ENCODE results near the gene SLC35F1.

The SLC35F1 gene

GRCh38 chr6:118350881-118351430, 443.9 kb downstream of the SLC35F1 start:
- H4K8ac ChIP-seq (ENCODE audit: low read depth, low read length): no peak overlapping the region
- H3K79me1 ChIP-seq (ENCODE audit: low read depth, low read length): no peaks in the 10 kb centered on the region
- H2AFZ ChIP-seq (ENCODE audit: low read length): no peak overlapping the region
- H3K4me1 ChIP-seq (ENCODE audit: control insufficient read depth in 2 of 2, insufficient read depth in 1 of 2, low read depth in 1 of 2, low read length in 2 of 2): no peaks in the 10 kb centered on the region
- no peak overlapping the region for H2AK5ac ChIP-seq (ENCODE audit: low read depth, low read length)
- H3K23ac ChIP-seq (ENCODE audit: low read depth, low read length, poor library complexity): no peak overlapping the region
- no peak overlapping the region for H3K4me3 ChIP-seq (ENCODE audit: low read length in 2 of 2)
- H2BK15ac ChIP-seq (ENCODE audit: low read length): no peak overlapping the region
- no peak overlapping the region for H3K18ac ChIP-seq (ENCODE audit: low read length)
- no peak overlapping the region for H2BK12ac ChIP-seq (ENCODE audit: low read length)
- no peak overlapping the region for H3K14ac ChIP-seq (ENCODE audit: low read length)
- H3K36me3 ChIP-seq (replicated peaks in 1 of 2; ENCODE audit: control insufficient read depth in 2 of 2, insufficient read depth in 2 of 2, low read length in 2 of 2): no peaks in the 10 kb centered on the region
- no peak overlapping the region for H3K4me2 ChIP-seq (ENCODE audit: insufficient read depth, low read length, poor library complexity, severe bottlenecking)
- no peak for DNase-seq (ENCODE audit: low spot score)
- WGBS, 2 donors (ENCODE audit: extremely low coverage in 2 of 2, insufficient read length in 2 of 2, insufficient replicate concordance in 1 of 2): no CpG with 5 or more reads among the region's 5 CpGs
- H4K91ac ChIP-seq (ENCODE audit: low read depth, low read length, poor library complexity): no peak overlapping the region
- no peak overlapping the region for H2BK120ac ChIP-seq (ENCODE audit: low read depth, low read length)
- H3K9me3 ChIP-seq (replicated peaks in 1 of 2; ENCODE audit: control insufficient read depth in 2 of 2, insufficient read depth in 1 of 2, low read depth in 1 of 2, low read length in 2 of 2): no peaks in the 10 kb centered on the region
- H3K4ac ChIP-seq (ENCODE audit: low read length): no peak overlapping the region
- no peaks in the 10 kb centered on the region for H3K27me3 ChIP-seq (ENCODE audit: control insufficient read depth in 3 of 3, insufficient read depth in 3 of 3, low read depth in 1 of 3, low read length in 3 of 3)
- H3K9ac ChIP-seq (ENCODE audit: low read depth, low read length, poor library complexity): no peak overlapping the region
- no peak overlapping the region for H3K27ac ChIP-seq (replicated peaks; ENCODE audit: low read length)
- H2BK5ac ChIP-seq (ENCODE audit: low read length): no peak overlapping the region

GRCh38 chr6:118353564-118353963, 446.5 kb downstream of the SLC35F1 start:
- H3K23ac ChIP-seq (ENCODE audit: low read depth, low read length, poor library complexity): no peak overlapping the region
- no peak overlapping the region for H4K8ac ChIP-seq (ENCODE audit: low read depth, low read length)
- DNase-seq (ENCODE audit: low spot score): no peak
- no peak overlapping the region for H3K4ac ChIP-seq (ENCODE audit: low read length)
- no peak overlapping the region for H4K91ac ChIP-seq (ENCODE audit: low read depth, low read length, poor library complexity)
- H2BK5ac ChIP-seq (ENCODE audit: low read length): no peak overlapping the region
- H3K9me3 ChIP-seq (replicated peaks in 1 of 2; ENCODE audit: control insufficient read depth in 2 of 2, insufficient read depth in 1 of 2, low read depth in 1 of 2, low read length in 2 of 2): no peaks in the 10 kb centered on the region
- H3K14ac ChIP-seq (ENCODE audit: low read length): no peak overlapping the region
- H2BK12ac ChIP-seq (ENCODE audit: low read length): no peak overlapping the region
- no peaks in the 10 kb centered on the region for H3K79me1 ChIP-seq (ENCODE audit: low read depth, low read length)
- H3K4me2 ChIP-seq (ENCODE audit: insufficient read depth, low read length, poor library complexity, severe bottlenecking): no peak overlapping the region
- no peak overlapping the region for H2BK120ac ChIP-seq (ENCODE audit: low read depth, low read length)
- no peak overlapping the region for H3K9ac ChIP-seq (ENCODE audit: low read depth, low read length, poor library complexity)
- H2BK15ac ChIP-seq (ENCODE audit: low read length): no peak overlapping the region
- WGBS, 2 donors (ENCODE audit: extremely low coverage in 2 of 2, insufficient read length in 2 of 2, insufficient replicate concordance in 1 of 2): no CpG with 5 or more reads among the region's 2 CpGs
- H2AK5ac ChIP-seq (ENCODE audit: low read depth, low read length): no peak overlapping the region
- H3K27ac ChIP-seq (replicated peaks; ENCODE audit: low read length): no peak overlapping the region
- H3K36me3 ChIP-seq (replicated peaks in 1 of 2; ENCODE audit: control insufficient read depth in 2 of 2, insufficient read depth in 2 of 2, low read length in 2 of 2): no peaks in the 10 kb centered on the region
- no peak overlapping the region for H3K18ac ChIP-seq (ENCODE audit: low read length)
- H3K4me1 ChIP-seq (ENCODE audit: control insufficient read depth in 2 of 2, insufficient read depth in 1 of 2, low read depth in 1 of 2, low read length in 2 of 2): no peaks in the 10 kb centered on the region
- H3K4me3 ChIP-seq (ENCODE audit: low read length in 2 of 2): no peak overlapping the region
- no peak overlapping the region for H2AFZ ChIP-seq (ENCODE audit: low read length)
- H3K27me3 ChIP-seq (ENCODE audit: control insufficient read depth in 3 of 3, insufficient read depth in 3 of 3, low read depth in 1 of 3, low read length in 3 of 3): no peaks in the 10 kb centered on the region

- Histone ChIP-seq H3K27ac (replicated peaks; ENCODE audit: low read length) (no peak overlapping the region), H3K79me1 (ENCODE audit: low read depth, low read length) (no peaks in the 10 kb centered on the region), H4K91ac (ENCODE audit: low read depth, low read length, poor library complexity) (no peak overlapping the region), H2AK5ac (ENCODE audit: low read depth, low read length) (no peak overlapping the region), H3K4me1 (ENCODE audit: control insufficient read depth in 2 of 2, insufficient read depth in 1 of 2, low read depth in 1 of 2, low read length in 2 of 2) (no peaks in the 10 kb centered on the region), H3K4ac (ENCODE audit: low read length) (no peak overlapping the region), H2BK5ac (ENCODE audit: low read length) (no peak overlapping the region), H2AFZ (ENCODE audit: low read length) (no peak overlapping the region), H3K9ac (ENCODE audit: low read depth, low read length, poor library complexity) (no peak overlapping the region), H3K9me3 (replicated peaks in 1 of 2; ENCODE audit: control insufficient read depth in 2 of 2, insufficient read depth in 1 of 2, low read depth in 1 of 2, low read length in 2 of 2) (no peaks in the 10 kb centered on the region), H3K4me2 (ENCODE audit: insufficient read depth, low read length, poor library complexity, severe bottlenecking) (no peak overlapping the region), H2BK15ac (ENCODE audit: low read length) (no peak overlapping the region), H3K23ac (ENCODE audit: low read depth, low read length, poor library complexity) (no peak overlapping the region), H3K36me3 (replicated peaks in 1 of 2; ENCODE audit: control insufficient read depth in 2 of 2, insufficient read depth in 2 of 2, low read length in 2 of 2) (no peaks in the 10 kb centered on the region), H3K4me3 (ENCODE audit: low read length in 2 of 2) (no peak overlapping the region), H2BK120ac (ENCODE audit: low read depth, low read length) (no peak overlapping the region), H3K27me3 (ENCODE audit: control insufficient read depth in 3 of 3, insufficient read depth in 3 of 3, low read depth in 1 of 3, low read length in 3 of 3) (no peaks in the 10 kb centered on the region), H4K8ac (ENCODE audit: low read depth, low read length) (no peak overlapping the region), H3K18ac (ENCODE audit: low read length) (no peak overlapping the region), H2BK12ac (ENCODE audit: low read length) (no peak overlapping the region), H3K14ac (ENCODE audit: low read length) (no peak overlapping the region)
- DNase-seq (ENCODE audit: low spot score): no peak
- no CpG with 5 or more reads among the region's 2 CpGs for WGBS, 2 donors (ENCODE audit: extremely low coverage in 2 of 2, insufficient read length in 2 of 2, insufficient replicate concordance in 1 of 2)
These were observed 447.6 kb downstream of the SLC35F1 start for GRCh38 chr6:118354641-118355040.

GRCh38 chr6:118356054-118356453, 449.0 kb downstream of the SLC35F1 start:
- Histone ChIP-seq H3K9ac (ENCODE audit: low read depth, low read length, poor library complexity) (no peak overlapping the region), H3K27me3 (ENCODE audit: control insufficient read depth in 3 of 3, insufficient read depth in 3 of 3, low read depth in 1 of 3, low read length in 3 of 3) (no peaks in the 10 kb centered on the region), H4K8ac (ENCODE audit: low read depth, low read length) (no peak overlapping the region), H2AFZ (ENCODE audit: low read length) (no peak overlapping the region), H4K91ac (ENCODE audit: low read depth, low read length, poor library complexity) (no peak overlapping the region), H3K9me3 (replicated peaks in 1 of 2; ENCODE audit: control insufficient read depth in 2 of 2, insufficient read depth in 1 of 2, low read depth in 1 of 2, low read length in 2 of 2) (no peaks in the 10 kb centered on the region), H2BK12ac (ENCODE audit: low read length) (no peak overlapping the region), H3K4me3 (ENCODE audit: low read length in 2 of 2) (no peak overlapping the region), H3K23ac (ENCODE audit: low read depth, low read length, poor library complexity) (no peak overlapping the region), H2BK120ac (ENCODE audit: low read depth, low read length) (no peak overlapping the region), H3K27ac (replicated peaks; ENCODE audit: low read length) (no peak overlapping the region), H3K79me1 (ENCODE audit: low read depth, low read length) (no peaks in the 10 kb centered on the region), H3K14ac (ENCODE audit: low read length) (no peak overlapping the region), H2BK15ac (ENCODE audit: low read length) (no peak overlapping the region), H2BK5ac (ENCODE audit: low read length) (no peak overlapping the region), H3K4ac (ENCODE audit: low read length) (no peak overlapping the region), H3K4me1 (ENCODE audit: control insufficient read depth in 2 of 2, insufficient read depth in 1 of 2, low read depth in 1 of 2, low read length in 2 of 2) (no peaks in the 10 kb centered on the region), H3K18ac (ENCODE audit: low read length) (no peak overlapping the region), H3K36me3 (replicated peaks in 1 of 2; ENCODE audit: control insufficient read depth in 2 of 2, insufficient read depth in 2 of 2, low read length in 2 of 2) (no peaks in the 10 kb centered on the region), H3K4me2 (ENCODE audit: insufficient read depth, low read length, poor library complexity, severe bottlenecking) (no peak overlapping the region), H2AK5ac (ENCODE audit: low read depth, low read length) (no peak overlapping the region)
- no peak for DNase-seq (ENCODE audit: low spot score)
- WGBS, 2 donors (ENCODE audit: extremely low coverage in 2 of 2, insufficient read length in 2 of 2, insufficient replicate concordance in 1 of 2): no CpG with 5 or more reads among the region's 1 CpG

Data from neuronal stem cell (in vitro differentiated cells).